GM18507 (cell line): Measurements from ENCODE around the gene FRRS1.

Source experiments
- DNase-seq: peaks from one replicate; pipeline ENCODE4 v3.0.0; 2011; ENCODE audit warnings: low read depth; ENCODE audit not compliant: insufficient read length; ENCODE audit errors: extremely low spot score
- FAIRE-seq: peaks from 2 replicates; lab custom pipeline; 2011; peaks lifted over from hg19 to GRCh38; lab: Jason Lieb, UNC

FRRS1 gene

GRCh38 chr1:99740141-99740540, 26.3 kb downstream of the FRRS1 start:
- FAIRE-seq (no peak), DNase-seq (no peak)

GRCh38 chr1:99738858-99739465, 27.5 kb downstream of the FRRS1 start:
- FAIRE-seq (no peak), DNase-seq (no peak)

GRCh38 chr1:99737016-99737415, 29.4 kb downstream of the FRRS1 start:
- DNase-seq (no peak), FAIRE-seq (peak; percentile 15)

- FAIRE-seq (no peak), DNase-seq (no peak)
Measured at GRCh38 chr1:99735852-99736251, 30.6 kb downstream of the FRRS1 start.

- no peak for DNase-seq
- FAIRE-seq: peak; percentile 26
Measured at GRCh38 chr1:99731384-99731783, 35.1 kb downstream of the FRRS1 start.

GRCh38 chr1:99728494-99729235, 37.8 kb downstream of the FRRS1 start:
- DNase-seq (no peak), FAIRE-seq (peak; percentile 5)

GRCh38 chr1:99727575-99728185, 38.8 kb downstream of the FRRS1 start:
- no peak for DNase-seq
- FAIRE-seq: no peak

GRCh38 chr1:99726818-99727217, 39.6 kb downstream of the FRRS1 start:
- FAIRE-seq: no peak
- DNase-seq: no peak

- no peak for FAIRE-seq
- DNase-seq: no peak
Measured at GRCh38 chr1:99726407-99726806, 40.0 kb downstream of the FRRS1 start.

GRCh38 chr1:99725996-99726395, 40.4 kb downstream of the FRRS1 start:
- no peak for DNase-seq

GRCh38 chr1:99723251-99723650, 43.2 kb downstream of the FRRS1 start:
- FAIRE-seq: peak; percentile 70

More at GRCh38 chr1:99725996-99726395, 40.4 kb downstream of the FRRS1 start:
- no peak for FAIRE-seq

GRCh38 chr1:99717005-99717404, 49.4 kb downstream of the FRRS1 start:
- DNase-seq: no peak
- peak; percentile 12 for FAIRE-seq

More at GRCh38 chr1:99723251-99723650, 43.2 kb downstream of the FRRS1 start:
- DNase-seq: no peak

GRCh38 chr1:99713006-99713405, 53.4 kb downstream of the FRRS1 start:
- DNase-seq (no peak), FAIRE-seq (no peak)

- DNase-seq: no peak
- FAIRE-seq: no peak
Measured at GRCh38 chr1:99710994-99711393, 55.4 kb downstream of the FRRS1 start.

GRCh38 chr1:99707535-99708142, 58.8 kb downstream of the FRRS1 start:
- no peak for DNase-seq
- FAIRE-seq: peak; percentile 77

GRCh38 chr1:99705385-99705784, 61.0 kb downstream of the FRRS1 start:
- DNase-seq (no peak), FAIRE-seq (no peak)

GRCh38 chr1:99704356-99704816, 62.0 kb downstream of the FRRS1 start:
- no peak for FAIRE-seq
- DNase-seq: no peak

- no peak for FAIRE-seq
- DNase-seq: no peak
Measured at GRCh38 chr1:99702221-99702620, 64.2 kb downstream of the FRRS1 start.

GRCh38 chr1:99700020-99700419, 66.4 kb downstream of the FRRS1 start:
- DNase-seq: no peak
- no peak for FAIRE-seq

GRCh38 chr1:99697580-99697979, 68.9 kb downstream of the FRRS1 start:
- no peak for DNase-seq
- no peak for FAIRE-seq
